HPDE6-E6E7 (cell line): ENCODE measurements around the gene RNU6-7.

Experiments
- DNase-seq: peaks from one replicate; pipeline ENCODE4 v3.0.0; 2011; ENCODE audit warnings: missing footprints; ENCODE audit errors: extremely low spot score

The RNU6-7 gene

DNA sequence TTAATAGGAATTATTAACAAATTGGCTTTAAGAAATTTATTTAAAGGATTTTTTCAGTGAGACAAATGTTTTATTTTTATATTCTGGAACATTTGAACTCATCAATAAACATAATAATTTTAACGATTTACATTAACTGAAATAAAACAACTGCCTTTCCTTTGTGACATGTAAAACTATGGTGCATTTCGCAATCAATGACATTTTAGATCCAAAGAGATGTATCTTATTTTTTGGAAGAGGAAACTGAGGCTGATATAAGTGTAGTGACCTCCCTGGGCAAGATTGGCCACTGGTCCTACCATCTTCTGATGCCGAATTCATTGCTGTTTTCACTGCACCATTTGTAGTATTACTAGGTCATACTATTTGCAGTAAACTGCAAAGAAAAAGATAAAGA lies 3.7 kb downstream of the RNU6-7 start:
- no peak for DNase-seq

DNA sequence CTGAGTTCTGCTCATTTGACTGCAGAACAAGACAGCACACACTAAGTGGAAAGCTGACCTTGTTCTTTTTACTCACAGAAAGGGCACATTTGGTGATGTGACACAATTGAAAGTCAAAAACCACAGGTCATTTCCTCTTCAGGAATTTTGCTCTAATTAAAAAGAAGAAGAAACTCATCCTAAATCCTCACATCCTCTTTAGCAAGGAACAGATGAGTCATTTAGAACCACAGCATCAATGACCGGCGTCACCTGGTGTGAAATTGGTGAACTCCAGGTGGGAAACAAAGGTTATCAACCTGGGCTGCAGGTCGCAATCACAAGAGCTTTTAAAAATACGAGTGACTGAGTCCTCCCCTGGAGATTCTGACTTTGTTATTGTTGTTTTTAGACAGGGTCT lies 4.1 kb downstream of the RNU6-7 start:
- DNase-seq, result no peak

DNA sequence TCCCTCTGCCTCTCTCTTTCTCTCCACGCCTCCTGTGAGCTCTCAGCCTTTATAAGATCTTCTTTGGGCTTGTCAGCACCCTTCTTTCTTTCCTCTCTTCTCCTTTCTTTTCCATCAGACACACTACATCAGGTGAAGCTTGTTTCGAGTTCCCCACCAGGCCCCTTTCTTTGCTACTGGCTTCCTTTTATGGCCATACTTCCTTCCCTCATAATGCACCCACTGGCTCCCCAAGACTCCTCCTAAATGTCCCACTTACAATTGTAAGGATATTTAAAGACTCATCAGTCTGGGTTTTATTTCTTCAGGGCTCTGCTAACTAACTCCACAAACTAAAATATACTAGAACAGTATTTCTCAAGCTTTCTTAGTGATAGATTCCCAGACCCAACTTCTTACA lies 4.7 kb downstream of the RNU6-7 start:
- no peak for DNase-seq

DNA sequence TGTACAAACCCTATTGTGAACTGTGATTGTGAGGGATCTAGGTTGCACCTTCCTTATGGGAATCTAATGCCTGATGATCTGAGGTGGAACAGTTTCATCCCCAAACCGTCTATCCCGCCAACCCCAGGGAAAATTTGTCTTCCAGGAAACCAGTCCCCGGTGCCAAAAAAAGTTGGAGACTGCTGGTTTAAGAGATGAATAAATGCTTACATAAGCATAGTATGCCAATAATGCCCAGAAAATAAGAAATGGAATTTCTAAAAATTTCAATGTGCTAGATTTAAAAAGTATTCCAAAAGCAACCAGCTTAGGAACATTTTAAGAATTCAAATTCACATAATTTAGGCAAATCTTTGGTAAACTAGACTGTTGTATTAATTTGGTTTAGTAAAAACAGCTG lies 6.6 kb downstream of the RNU6-7 start:
- no peak for DNase-seq

DNA sequence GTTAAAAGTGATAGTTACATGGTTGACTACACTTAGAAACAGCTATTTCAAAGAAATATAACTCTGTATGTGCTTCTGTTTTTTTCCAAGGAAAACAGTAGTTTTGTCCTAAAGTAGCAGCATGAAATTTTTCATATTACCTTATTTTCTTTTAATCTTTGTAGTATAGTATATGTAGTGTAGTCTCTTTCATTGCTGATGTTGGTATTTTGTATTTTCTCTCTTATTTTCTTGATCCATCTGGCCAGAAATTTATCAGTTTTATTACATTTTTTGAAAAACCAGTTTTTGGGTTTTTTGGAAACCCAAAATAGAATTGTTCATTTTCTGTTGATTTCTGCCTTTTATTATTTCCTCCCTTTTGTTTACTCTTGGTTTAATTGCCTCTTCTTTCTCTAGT lies 7.6 kb downstream of the RNU6-7 start:
- DNase-seq, result no peak

DNA sequence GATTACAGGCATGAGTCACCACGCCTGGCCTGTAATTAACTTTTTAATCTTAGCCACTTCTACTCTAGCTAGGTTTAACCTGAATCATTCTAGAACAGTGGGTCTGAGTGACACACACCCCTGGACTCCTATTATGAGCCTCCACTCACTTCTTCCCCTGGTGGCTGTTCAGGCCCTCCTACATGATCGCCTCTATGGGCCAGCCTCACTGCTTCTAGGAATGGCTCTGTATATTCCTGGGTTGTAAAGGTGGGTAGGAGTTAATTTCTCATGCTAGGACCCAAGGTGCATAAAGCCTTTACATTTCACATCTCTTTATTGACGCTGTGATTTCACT lies 9.2 kb downstream of the RNU6-7 start:
- no peak for DNase-seq

DNA sequence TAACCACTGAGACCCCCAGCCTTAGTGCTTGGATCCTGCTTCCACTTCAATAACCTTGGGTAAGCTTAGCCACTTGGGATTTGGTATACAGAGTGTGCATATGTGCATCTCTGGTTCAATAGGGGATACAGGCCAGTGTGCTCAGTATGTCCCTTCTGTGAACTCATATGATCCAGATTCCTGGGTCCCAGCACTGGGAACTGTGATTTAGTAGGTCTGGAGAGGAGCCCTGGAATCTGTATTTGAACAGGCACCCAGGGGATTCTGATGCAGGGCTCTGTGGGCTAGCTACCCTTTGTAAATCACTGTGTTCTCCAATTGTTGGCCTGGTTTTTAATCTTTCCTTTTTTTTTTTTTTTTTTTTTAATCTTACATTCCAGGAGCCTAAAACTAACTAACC lies 11.0 kb downstream of the RNU6-7 start:
- no peak for DNase-seq

DNA sequence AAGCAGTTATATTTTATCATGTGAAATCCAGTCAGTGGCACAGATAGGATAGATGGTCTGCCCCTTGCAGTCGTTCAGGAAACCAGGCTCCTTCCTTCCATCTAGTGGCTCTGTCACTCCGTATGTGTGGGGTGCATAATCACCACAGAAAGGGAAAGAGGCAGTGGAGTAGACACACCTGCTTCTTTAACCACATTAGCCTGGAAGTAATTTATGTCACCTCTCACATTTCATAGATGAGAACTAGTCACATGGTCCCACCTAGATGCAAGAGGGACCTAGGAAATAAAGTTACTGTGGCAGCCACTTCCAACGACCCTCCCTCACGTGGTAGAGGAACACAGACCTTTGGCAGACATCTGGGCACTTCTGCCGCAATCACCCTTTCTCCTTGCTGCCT lies 15.5 kb downstream of the RNU6-7 start:
- DNase-seq, result no peak

DNA sequence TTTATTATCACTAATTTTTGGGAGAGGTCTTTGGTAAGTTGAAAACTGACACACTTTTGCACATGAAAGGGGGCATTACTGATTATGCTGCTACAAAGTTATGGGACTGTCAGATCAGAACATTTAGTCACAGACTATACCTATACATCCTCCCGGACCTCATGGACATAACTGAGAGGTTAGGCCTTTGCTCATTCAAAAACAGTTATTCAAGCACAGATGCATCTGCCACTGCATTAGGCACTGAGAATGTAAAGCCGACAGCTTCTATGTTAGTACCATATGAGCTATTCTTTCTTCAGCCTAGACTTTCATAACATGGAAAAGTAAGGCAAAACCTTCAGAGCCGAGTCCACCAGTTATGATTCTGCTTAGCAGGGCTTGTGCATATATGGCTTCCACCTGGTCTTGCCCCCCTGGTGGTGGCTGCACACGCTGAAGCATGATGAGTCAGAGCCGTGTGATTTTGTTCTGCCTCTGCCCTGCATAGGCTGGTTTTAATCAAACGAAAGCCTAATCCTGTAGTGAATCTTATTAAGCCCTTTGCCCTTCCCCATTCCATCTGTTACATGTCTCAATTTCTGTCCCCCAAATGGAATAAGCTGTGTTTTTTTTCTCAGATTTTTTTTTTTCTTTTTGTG lies 23.0 kb downstream of the RNU6-7 start:
- peak; percentile 54 for DNase-seq

DNA sequence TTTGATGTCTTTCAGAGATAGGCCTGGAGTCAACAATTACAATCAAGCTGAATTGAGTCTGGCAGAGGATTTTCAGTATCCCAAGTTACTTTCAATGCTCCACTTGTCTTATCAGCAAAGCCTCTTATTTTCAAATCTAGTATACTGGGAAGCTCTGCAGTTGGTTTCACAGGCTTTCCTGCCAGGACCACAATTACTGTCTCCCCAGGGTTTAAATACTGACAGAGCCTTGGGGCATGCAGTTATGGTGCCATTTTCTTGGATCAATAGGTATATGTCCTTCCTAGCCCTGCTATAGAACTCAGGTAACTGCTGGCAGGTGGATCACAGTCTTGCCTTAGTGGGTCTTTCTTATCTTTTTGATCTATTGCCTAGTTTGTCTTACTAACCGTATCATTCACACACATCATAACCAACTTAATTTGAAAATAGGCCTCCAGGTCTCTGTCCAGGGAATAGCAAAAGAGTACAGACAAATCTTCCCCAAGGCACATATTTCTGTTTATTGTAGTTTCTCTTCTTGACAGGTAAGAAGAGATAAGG lies 23.6 kb downstream of the RNU6-7 start:
- DNase-seq, result no peak

DNA sequence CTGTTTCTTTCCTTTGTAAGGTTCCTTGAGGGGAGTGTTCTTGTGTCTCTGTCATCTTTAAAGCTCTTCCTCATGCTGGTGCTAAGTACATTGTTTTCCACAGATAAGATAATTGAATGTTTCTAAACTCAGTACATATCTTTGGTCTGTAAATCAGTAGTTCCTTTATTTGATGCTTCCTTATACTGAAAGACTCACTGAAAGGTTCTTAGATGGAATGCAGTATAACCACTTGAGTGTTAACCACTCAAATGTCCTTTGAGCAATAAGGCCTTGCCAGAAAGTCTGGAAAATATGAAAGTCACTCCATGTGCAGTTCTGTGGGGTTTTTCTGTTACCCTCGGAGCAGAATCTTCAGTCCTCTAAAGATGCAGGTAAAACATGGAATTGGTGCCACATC lies 24.2 kb downstream of the RNU6-7 start:
- no peak for DNase-seq

DNA sequence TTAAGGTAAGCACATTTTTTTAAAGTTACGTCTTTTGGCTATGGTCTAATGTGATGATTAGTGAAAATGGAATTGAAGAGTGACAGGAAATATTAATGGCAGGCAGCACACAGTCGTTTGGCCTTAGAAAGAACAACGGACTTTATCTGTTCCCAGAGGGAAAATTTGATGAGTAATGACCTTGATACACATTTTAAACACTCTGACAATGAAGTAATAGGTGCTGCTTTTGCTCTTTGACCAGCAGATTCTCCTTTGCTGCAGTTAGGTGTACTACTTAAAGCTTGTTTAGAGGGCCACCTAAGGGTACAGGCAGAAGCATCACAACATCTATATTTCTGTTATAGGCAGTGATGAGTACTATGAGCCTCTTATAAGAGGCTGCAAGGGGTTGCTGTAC lies 28.3 kb downstream of the RNU6-7 start:
- DNase-seq, result peak; percentile 28

DNA sequence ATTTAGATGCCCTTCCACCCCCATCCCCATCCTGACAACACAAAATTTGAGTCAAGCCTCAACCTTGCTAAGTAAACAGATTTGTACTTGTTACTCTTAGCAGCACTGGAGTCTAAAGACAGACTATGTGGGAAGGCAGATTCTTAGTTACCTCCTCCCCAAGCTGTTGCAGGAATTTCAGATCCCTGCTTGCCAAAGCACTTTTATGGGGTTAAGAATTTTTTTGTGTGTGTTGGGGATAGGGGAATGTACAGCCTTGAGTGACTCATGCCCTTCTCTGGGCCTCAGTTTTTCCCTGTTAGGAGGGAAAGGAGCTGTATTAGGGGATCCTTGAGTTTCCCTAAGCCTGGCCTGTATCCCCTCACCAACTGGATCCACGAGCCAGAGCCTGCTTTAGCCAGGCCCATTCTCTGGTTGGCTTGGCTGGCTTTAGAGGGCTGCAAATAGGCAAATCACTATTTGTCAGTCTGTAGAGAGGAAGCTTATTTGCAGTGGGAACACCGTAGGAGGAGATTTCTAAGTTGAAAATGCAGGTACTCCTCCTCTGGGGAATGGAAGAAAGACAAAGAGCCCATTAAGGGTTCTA lies 28.9 kb downstream of the RNU6-7 start:
- peak; percentile 8 for DNase-seq

DNA sequence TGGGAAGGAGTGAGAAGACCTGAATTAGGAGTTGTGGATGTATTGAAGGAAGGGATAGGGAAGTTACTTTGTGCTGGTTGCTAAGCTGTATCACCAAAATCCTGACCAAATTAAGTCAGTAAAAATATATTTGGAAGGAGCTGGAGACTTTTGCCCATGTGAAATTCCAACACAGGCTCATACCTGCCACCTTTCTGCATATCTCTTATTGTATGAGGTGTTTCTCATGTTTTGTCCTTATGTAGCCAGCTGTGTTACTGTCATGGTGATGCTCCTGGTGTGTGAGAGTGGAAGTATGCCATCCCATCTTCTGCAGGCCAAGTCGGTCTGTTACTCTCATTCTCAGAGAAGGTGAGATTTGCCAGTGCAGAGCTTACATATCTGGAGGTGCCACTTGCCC lies 30.6 kb downstream of the RNU6-7 start:
- no peak for DNase-seq

DNA sequence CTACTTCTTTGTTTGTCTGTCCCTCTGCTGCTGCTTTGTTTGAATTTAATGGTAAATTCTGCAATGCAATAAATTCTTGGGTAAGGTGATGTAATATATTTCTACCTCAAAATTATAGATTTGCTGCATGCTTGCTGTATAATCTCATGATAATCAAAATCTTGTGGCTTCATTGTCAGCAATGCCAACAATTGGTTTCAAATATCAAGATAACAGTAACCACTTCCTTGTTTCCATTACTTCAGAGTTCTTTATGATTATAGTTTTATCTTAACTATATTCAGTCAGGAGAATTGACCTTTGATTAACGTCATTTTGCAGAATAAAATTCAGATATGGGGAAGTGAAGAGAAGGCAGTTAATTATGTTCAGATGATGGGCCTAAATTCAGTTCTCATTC lies 31.4 kb downstream of the RNU6-7 start:
- DNase-seq, result no peak

DNA sequence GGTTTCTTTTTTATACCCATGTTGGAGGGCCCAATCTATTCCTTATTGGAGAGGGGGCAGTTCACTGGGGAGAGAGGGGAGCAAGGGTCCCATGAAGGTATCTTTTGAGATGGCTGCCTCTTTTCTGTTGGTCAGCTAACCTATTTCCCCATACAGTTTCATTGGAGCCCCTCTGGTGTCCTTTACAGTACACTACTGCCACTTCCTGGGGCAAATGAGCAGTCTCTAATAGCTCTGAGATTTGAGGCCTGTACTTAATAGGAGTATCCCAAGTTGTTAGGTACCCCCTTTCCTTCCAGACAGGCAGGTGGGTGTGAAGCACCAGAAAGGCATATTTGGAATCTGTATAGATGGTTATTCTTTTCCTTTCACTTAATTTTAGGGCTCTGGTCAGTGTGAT lies 42.6 kb downstream of the RNU6-7 start:
- no peak for DNase-seq

DNA sequence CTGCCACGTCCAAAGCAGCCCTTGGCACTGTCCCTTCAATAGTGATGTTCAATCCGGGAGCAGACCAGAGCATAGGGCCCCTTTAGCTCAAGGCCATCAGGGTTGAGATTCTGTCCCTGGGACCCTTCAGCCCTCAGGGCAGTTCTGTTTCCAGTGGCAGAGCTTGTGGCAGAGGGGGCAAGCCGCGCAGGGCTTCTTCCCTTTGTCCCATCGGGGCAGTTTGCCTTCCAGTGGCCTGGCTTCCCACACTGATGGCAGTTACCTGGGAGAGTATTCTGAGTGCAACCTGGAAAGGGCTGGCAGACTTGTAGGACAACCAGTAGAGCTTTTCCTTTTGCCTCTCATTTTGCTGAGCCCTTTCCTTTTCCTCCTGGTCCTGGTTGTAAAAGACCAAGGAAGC lies 44.9 kb downstream of the RNU6-7 start:
- DNase-seq, result no peak

DNA sequence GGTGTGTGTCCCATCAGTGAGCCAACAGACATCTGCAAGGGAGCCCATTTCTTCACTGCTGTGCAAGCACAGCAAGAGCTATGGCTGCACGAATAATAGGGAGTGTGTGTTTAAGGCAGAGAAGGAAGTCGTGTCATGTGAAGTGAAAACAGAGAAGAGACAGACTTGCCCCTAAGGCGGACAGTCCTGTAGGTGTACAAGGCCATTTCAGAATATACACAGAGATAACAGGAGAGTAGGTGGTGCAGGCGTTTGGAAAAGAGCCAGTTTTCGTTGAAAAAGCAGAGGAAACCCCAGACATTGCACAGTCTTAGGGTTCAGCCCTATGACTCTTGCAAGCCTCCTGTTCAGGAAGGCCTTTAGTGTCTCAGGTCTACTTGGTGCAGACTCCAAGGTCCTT lies 47.5 kb downstream of the RNU6-7 start:
- DNase-seq, result no peak

DNA sequence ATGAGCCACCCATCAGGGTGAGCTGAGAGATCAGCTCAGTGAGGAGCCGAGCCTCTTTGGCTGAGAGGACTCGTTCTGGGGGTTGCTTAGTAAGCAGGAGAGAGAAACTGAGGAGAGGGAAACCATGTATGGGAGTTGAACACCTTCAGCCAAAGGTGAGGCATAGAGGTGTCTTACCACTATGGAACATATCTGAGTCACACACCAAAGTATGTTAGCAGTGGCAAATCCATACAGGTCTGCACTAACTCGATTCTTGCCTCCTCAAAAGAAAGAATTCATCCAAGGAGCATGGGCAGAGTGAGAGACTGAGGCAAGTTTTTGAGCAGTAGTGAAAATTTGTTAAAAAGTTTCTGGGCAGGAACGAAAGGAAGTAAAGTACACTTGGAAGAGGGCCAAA lies 47.9 kb downstream of the RNU6-7 start:
- no peak for DNase-seq

DNA sequence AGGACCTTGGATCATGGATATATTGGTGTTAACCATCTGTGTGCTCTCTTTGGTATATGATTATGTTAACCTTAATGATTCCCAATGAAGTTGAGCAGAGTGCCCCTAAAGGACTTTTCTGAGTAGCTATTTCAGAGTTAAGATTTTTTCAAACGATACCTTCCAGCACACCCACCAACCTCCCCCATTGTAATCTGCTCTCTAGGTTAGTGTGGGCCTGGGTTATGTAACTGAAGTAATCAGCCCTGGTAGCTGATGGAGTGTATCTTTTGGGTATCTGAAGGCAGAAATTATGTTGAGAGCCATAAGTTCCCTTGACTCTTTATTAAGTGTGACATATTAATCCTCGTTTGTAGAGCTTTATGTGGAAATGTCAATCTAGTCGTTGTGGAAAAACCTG lies 48.8 kb downstream of the RNU6-7 start:
- no peak for DNase-seq

DNA sequence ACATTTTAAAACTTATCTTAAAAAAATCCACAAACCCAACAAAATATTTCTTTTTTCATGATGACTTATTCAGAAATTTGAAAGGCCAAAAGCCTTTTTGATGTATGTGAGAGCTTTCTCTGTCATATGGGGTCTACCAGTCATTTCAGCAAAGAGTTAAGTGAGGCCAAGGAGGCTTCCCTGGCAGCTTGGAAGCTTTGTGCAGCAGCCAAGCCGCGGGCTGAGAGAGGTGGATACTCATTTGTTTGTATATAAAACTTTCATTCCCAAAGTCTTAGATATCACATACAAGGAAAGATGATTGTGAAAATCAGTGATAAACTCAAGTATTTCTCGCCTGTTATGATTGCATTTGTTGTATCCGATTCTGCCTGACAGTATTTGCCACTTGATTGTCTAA lies 49.7 kb downstream of the RNU6-7 start:
- no peak for DNase-seq
